KMS-11 (cell line): ENCODE data around the gene EOLA1.
"Not testable (repeated sequence)": the region's sequence is repeated elsewhere in the genome, so short reads cannot be mapped to it uniquely, and the experiment has no call there.

Experiments used
- H2AFZ ChIP-seq: fragments of 200-600 bp; sonication (generic); 2 replicates; pipeline ENCODE4 v1.6.1; 2016; ENCODE audit warnings: antibody characterized with exemption, mixed run types, low read depth
- H3K27ac ChIP-seq: fragments of 200-600 bp; sonication (generic); 2 replicates; pipeline ENCODE4 v1.6.1; 2016; ENCODE audit warnings: mild to moderate bottlenecking, mixed run types
- H3K27me3 ChIP-seq: fragments of 200-600 bp; sonication (generic); 2 replicates; pipeline ENCODE4 v1.6.1; 2017; ENCODE audit warnings: mild to moderate bottlenecking, low read depth, mixed run types, moderate library complexity; ENCODE audit not compliant: insufficient read depth
- H3K36me3 ChIP-seq: fragments of 200-600 bp; sonication (generic); 2 replicates; pipeline ENCODE4 v1.6.1; 2017; ENCODE audit warnings: mild to moderate bottlenecking, mixed run types; ENCODE audit not compliant: insufficient read depth
- H3K4me1 ChIP-seq: fragments of 200-600 bp; sonication (generic); 2 replicates; pipeline ENCODE4 v1.6.1; 2016; ENCODE audit warnings: mild to moderate bottlenecking, low read depth, mixed run types; ENCODE audit not compliant: poor library complexity, severe bottlenecking
- H3K4me2 ChIP-seq: fragments of 200-600 bp; sonication (generic); 2 replicates; pipeline ENCODE4 v1.7.0; 2016; ENCODE audit warnings: mild to moderate bottlenecking, mixed run types
- H3K4me3 ChIP-seq: fragments of 200-600 bp; sonication (generic); IDR thresholded peaks from 2 replicates; pipeline ENCODE4 v1.6.1; 2017; ENCODE audit warnings: low read depth, low read length, mixed read lengths; ENCODE audit not compliant: insufficient read depth
- H3K79me2 ChIP-seq: fragments of 200-600 bp; sonication (generic); 2 replicates; pipeline ENCODE4 v1.6.1; 2016; ENCODE audit warnings: low read depth, mixed run types; ENCODE audit not compliant: insufficient read depth
- H3K9ac ChIP-seq: fragments of 200-600 bp; sonication (generic); 2 replicates; pipeline ENCODE4 v1.6.1; 2016; ENCODE audit warnings: mild to moderate bottlenecking, mixed run types
- H4K20me1 ChIP-seq: fragments of 200-600 bp; sonication (generic); 2 replicates; pipeline ENCODE4 v1.6.1; 2016; ENCODE audit warnings: mild to moderate bottlenecking, mixed run types; ENCODE audit not compliant: insufficient read depth
- CTCF ChIP-seq: fragments of 200-600 bp; sonication (generic); conservative IDR thresholded peaks from 2 replicates; pipeline ENCODE4 v1.6.1; 2017; ENCODE audit warnings: low read depth, mild to moderate bottlenecking, antibody characterized with exemption, low read length, moderate library complexity, mixed read lengths

EOLA1 gene

GRCh38 chrX:149528381-149528780 lies 12.4 kb upstream of the EOLA1 start:
- Histone ChIP-seq H4K20me1 (no peaks in the 10 kb centered on the region), H3K4me3 (no peak overlapping the region), H2AFZ (no peak overlapping the region), H3K27ac (no peak overlapping the region), H3K4me1 (peaks cover 25% of the 10 kb centered on the region), H3K4me2 (no peak overlapping the region), H3K79me2 (no peaks in the 10 kb centered on the region), H3K9ac (no peak overlapping the region), H3K27me3 (no peaks in the 10 kb centered on the region), H3K36me3 (no peaks in the 10 kb centered on the region)
- TF ChIP-seq CTCF, result no peak

GRCh38 chrX:149531599-149531998 lies 9.2 kb upstream of the EOLA1 start:
- peaks cover 6% of the 10 kb centered on the region for H3K4me1 ChIP-seq
- H3K79me2 ChIP-seq, result no peaks in the 10 kb centered on the region
- TF ChIP-seq CTCF, result no peak
- no peak overlapping the region for H3K4me2 ChIP-seq
- H3K9ac ChIP-seq, result no peak overlapping the region
- no peaks in the 10 kb centered on the region for H4K20me1 ChIP-seq
- no peak overlapping the region for H3K27ac ChIP-seq
- no peak overlapping the region for H3K4me3 ChIP-seq
- no peaks in the 10 kb centered on the region for H3K27me3 ChIP-seq
- no peaks in the 10 kb centered on the region for H3K36me3 ChIP-seq
- H2AFZ ChIP-seq, result no peak overlapping the region

GRCh38 chrX:149532868-149533267 lies 7.9 kb upstream of the EOLA1 start:
- not testable (repeated sequence) for H3K27me3 ChIP-seq, H3K27ac ChIP-seq, H3K4me1 ChIP-seq, H2AFZ ChIP-seq, H4K20me1 ChIP-seq, H3K79me2 ChIP-seq, H3K36me3 ChIP-seq, H3K9ac ChIP-seq, H3K4me3 ChIP-seq, H3K4me2 ChIP-seq

- H4K20me1 ChIP-seq, H3K4me1 ChIP-seq, H3K79me2 ChIP-seq, H3K4me3 ChIP-seq, H3K27me3 ChIP-seq, H3K4me2 ChIP-seq, H2AFZ ChIP-seq, H3K27ac ChIP-seq, H3K36me3 ChIP-seq, H3K9ac ChIP-seq: not testable (repeated sequence)
Measured at GRCh38 chrX:149533999-149534398, 6.8 kb upstream of the EOLA1 start.

GRCh38 chrX:149534926-149535602 lies 5.7 kb upstream of the EOLA1 start:
- H3K4me1 ChIP-seq, H3K79me2 ChIP-seq, H2AFZ ChIP-seq, H3K9ac ChIP-seq, H3K4me2 ChIP-seq, H3K36me3 ChIP-seq, H3K27me3 ChIP-seq, H3K27ac ChIP-seq, H4K20me1 ChIP-seq, H3K4me3 ChIP-seq: not testable (repeated sequence)

GRCh38 chrX:149537474-149537873 lies 3.3 kb upstream of the EOLA1 start:
- H3K4me3 ChIP-seq, H3K79me2 ChIP-seq, H3K4me1 ChIP-seq, H3K36me3 ChIP-seq, H3K9ac ChIP-seq, H3K27me3 ChIP-seq, H2AFZ ChIP-seq, H3K4me2 ChIP-seq, H3K27ac ChIP-seq, H4K20me1 ChIP-seq: not testable (repeated sequence)
